ENCODE results near the gene LRPPRC.

The LRPPRC gene

DNA sequence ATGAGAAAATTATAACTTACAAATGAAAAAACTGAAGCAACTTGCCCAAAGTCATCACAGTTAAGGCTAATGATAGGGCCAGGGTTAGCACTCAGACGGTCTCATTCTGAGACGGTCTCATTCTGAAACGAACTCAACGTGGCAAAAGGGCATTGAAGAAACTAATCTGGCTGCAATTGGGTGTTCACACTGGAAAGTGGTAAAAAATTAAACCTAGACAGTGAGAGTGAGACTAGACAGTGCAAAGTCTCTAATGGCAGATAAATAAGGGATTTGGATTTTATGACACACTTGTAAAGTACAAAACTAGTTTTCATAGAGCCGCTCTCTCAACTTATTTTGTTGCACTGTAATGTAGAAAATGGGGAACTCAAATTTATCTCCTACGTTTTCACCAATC, 9.2 kb downstream of the LRPPRC start:
- TF ChIP-seq, protein P1, sequence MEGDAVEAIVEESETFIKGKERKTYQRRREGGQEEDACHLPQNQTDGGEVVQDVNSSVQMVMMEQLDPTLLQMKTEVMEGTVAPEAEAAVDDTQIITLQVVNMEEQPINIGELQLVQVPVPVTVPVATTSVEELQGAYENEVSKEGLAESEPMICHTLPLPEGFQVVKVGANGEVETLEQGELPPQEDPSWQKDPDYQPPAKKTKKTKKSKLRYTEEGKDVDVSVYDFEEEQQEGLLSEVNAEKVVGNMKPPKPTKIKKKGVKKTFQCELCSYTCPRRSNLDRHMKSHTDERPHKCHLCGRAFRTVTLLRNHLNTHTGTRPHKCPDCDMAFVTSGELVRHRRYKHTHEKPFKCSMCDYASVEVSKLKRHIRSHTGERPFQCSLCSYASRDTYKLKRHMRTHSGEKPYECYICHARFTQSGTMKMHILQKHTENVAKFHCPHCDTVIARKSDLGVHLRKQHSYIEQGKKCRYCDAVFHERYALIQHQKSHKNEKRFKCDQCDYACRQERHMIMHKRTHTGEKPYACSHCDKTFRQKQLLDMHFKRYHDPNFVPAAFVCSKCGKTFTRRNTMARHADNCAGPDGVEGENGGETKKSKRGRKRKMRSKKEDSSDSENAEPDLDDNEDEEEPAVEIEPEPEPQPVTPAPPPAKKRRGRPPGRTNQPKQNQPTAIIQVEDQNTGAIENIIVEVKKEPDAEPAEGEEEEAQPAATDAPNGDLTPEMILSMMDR (IDR thresholded peaks at IDR 0.05; ENCODE audit: low read depth, low read length) = no peak
- H3K36me3 ChIP-seq = peaks cover 68% of the 10 kb centered on the region

DNA sequence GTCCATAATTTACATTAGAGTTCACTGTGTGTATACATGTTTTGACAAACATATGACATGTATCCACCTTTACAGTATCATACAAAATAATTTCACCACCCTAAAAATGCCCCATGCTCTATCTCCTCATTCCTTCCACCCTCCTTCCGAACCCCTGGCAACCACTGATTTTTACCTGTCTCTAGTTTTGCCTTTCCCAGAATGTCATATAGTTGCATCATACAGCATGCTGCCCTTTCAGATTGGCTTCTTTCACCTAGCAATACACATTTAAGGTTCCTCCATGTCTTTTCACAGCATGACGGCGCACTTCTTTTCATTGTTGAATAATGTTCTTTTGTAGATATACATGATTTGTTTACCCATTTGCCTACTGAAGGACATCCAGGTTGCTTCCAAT, 10.4 kb downstream of the LRPPRC start:
- TF ChIP-seq, protein P1 (IDR thresholded peaks at IDR 0.05; ENCODE audit: low read depth, low read length) = no peak
- no peaks in the 10 kb centered on the region for H3K9me3 ChIP-seq
- no peak for DNase-seq
- no peak overlapping the region for H3K4me3 ChIP-seq (ENCODE audit: low read depth, low read length)
- no peaks in the 10 kb centered on the region for H3K27me3 ChIP-seq
- H3K36me3 ChIP-seq = peaks cover 70% of the 10 kb centered on the region
- no peaks in the 10 kb centered on the region for H3K4me1 ChIP-seq

More for the DNA sequence above, 9.2 kb downstream of the LRPPRC start:
- H3K9me3 ChIP-seq = no peaks in the 10 kb centered on the region
- H3K4me3 ChIP-seq (ENCODE audit: low read depth, low read length) = no peak overlapping the region
- no peaks in the 10 kb centered on the region for H3K27me3 ChIP-seq
- no peak for DNase-seq
- H3K4me1 ChIP-seq = no peaks in the 10 kb centered on the region

DNA sequence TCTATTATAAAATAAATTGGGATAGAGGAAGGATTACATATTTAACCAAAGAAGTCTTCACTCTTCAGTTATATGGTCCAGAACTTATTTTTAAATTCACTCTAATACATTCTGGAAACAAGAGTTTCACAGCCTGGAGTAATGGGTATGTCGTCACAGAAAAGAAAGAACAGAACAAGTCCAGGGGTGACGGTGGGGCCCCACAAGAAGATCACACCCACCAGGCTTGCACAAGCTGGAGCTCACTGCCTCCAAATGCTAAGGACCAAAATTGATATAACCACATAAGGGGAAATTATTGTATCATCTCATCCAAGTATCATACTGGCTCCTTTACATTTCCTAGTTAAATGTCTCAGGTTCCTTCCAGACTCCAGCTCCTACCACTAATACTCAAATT, 11.3 kb downstream of the LRPPRC start:
- H3K36me3 ChIP-seq = peaks cover 70% of the 10 kb centered on the region

DNA sequence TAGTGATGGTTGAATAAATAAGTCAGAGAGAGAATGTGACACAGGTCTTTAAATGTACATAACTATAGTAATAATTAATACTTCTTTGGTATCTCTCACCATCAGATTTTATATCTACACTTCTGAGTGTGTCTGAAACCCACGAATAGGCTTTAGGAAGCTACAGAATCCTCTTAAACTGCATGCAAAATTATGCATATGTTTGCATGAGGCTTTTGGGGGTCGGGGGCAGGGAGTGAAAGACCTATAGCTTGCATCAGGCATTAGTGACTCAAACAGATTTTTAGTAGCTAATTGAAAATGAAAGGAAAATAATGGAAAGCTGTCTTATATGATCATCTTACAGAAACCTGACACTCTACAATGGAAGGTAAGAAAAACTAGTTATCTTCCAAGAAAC, 14.9 kb downstream of the LRPPRC start:
- H3K36me3 ChIP-seq = peaks cover 75% of the 10 kb centered on the region
- H3K9me3 ChIP-seq = no peaks in the 10 kb centered on the region
- H3K4me3 ChIP-seq (ENCODE audit: low read depth, low read length) = no peak overlapping the region
- no peak for DNase-seq
- H3K27me3 ChIP-seq = no peaks in the 10 kb centered on the region
- TF ChIP-seq, protein P1 (IDR thresholded peaks at IDR 0.05; ENCODE audit: low read depth, low read length) = no peak
- no peaks in the 10 kb centered on the region for H3K4me1 ChIP-seq

More for the DNA sequence above, 11.3 kb downstream of the LRPPRC start:
- Histone ChIP-seq H3K4me1 (no peaks in the 10 kb centered on the region), H3K4me3 (ENCODE audit: low read depth, low read length) (no peak overlapping the region), H3K9me3 (no peaks in the 10 kb centered on the region), H3K27me3 (no peaks in the 10 kb centered on the region)
- no peak for DNase-seq
- TF ChIP-seq, protein P1 (IDR thresholded peaks at IDR 0.05; ENCODE audit: low read depth, low read length) = no peak

DNA sequence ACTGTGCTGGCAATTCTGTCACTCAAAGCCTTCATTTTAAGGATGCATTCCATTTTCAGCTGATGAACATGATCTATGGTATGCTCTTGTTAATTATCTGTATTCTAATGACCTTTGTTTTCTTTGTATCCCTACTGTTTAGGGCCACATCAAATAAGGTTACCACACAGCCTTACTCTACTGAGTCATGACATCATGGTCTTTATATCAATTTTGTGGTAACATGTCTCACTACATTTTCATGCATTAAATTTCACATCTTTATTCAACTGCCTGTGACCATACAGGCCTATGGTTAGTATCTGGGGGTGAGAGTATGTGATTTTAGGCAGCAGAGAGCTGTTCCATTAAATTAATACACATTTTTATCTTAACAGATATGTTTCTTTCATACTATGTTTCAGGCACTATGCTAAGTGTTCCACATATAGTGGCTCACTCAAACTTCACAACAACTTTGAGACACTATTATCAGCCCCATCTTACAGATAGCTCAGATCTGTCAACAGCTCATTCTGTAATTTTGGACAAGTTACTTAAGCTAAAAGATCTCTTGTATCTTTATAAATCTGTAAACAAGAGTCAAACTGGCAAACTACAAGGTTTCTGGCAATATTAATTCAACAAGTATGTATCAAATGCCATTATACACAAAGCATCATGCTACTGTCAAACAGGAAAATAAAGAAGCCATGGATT, 18.0 kb downstream of the LRPPRC start:
- Histone ChIP-seq H3K4me1 (no peaks in the 10 kb centered on the region; the same call in 1 of the 2 replicates), H3K9me3 (no peaks in the 10 kb centered on the region), H3K4me3 (ENCODE audit: low read depth, low read length) (no peak overlapping the region), H3K36me3 (peaks cover 96% of the 10 kb centered on the region), H3K27me3 (no peaks in the 10 kb centered on the region)
- no peak for DNase-seq
- TF ChIP-seq, protein P1 (IDR thresholded peaks at IDR 0.05; ENCODE audit: low read depth, low read length) = no peak

DNA sequence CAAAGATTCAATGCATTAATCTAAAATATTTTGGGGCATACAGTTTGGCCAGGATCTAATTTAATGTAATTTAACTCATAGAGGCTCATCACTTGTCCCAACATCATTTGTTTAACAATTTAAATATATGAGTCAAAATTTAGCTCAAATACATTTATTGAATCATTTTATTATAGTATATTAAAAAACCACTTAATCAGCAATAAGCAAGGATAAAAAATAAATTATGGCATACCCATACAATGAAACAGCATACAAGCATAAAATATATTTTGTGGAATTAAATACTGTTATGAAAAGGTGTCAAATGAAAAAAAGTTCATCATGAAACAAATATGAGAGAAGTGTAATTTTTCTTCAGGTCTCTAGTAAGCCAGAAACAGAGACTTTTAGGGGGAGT, 34.9 kb downstream of the LRPPRC start:
- no peaks in the 10 kb centered on the region for H3K9me3 ChIP-seq
- TF ChIP-seq, protein P1 (IDR thresholded peaks at IDR 0.05; ENCODE audit: low read depth, low read length) = no peak
- H3K27me3 ChIP-seq = no peaks in the 10 kb centered on the region
- H3K36me3 ChIP-seq = peaks cover 97% of the 10 kb centered on the region
- no peaks in the 10 kb centered on the region for H3K4me1 ChIP-seq
- H3K4me3 ChIP-seq (ENCODE audit: low read depth, low read length) = no peak overlapping the region
- no peak for DNase-seq
